Activated T-cell treated with anti-CD3 and anti-CD28 coated beads, Interleukin-2, amount 50 U/mL, for 4 hours (primary cell): ENCODE results near the gene MPPED2. TPM values are rescaled to one million over a fixed set of nuclear protein-coding genes. Genes with fewer than 3 reads are reported as not detected.

Experiments used
- ATAC-seq, 2 donors: fragments of 200-7000 bp; cut with Tn5 transposase; one replicate each; pipeline ENCODE4 v1.10.0; 2021
- DNase-seq: peaks from one replicate; pipeline ENCODE4 v3.0.0-alpha.2; 2020
- H3K27me3 Mint-ChIP-seq: one replicate; pipeline ENCODE4 v1.8.0; 2021; ENCODE audit warnings: low read depth, mixed read lengths
- H3K36me3 Mint-ChIP-seq: one replicate; pipeline ENCODE4 v1.8.0; 2022; ENCODE audit warnings: mixed read lengths; ENCODE audit not compliant: insufficient read depth
- H3K4me1 Mint-ChIP-seq: one replicate; pipeline ENCODE4 v1.8.0; 2021; ENCODE audit warnings: low read depth, mixed read lengths
- H3K4me3 Mint-ChIP-seq: one replicate; pipeline ENCODE4 v1.8.0; 2021; ENCODE audit warnings: mild to moderate bottlenecking, moderate library complexity, mixed read lengths
- H3K9me3 Mint-ChIP-seq: one replicate; pipeline ENCODE4 v1.8.0; 2021; ENCODE audit warnings: mixed read lengths
- total RNA-seq, 3 donors: library from RNA; stranded (reverse); gene quantifications; one replicate each; pipeline ENCODE4 v1.2.1, GENCODE V29; 2021

The MPPED2 gene
- total RNA-seq, 3 donors from 2014 or later, result 0.05 to 0.38 (median 0.26) TPM

- no peaks in the 10 kb centered on the region for H3K4me1 Mint-ChIP-seq
- H3K4me3 Mint-ChIP-seq, result no peak overlapping the region
- ATAC-seq (no peak), DNase-seq (no peak)
- H3K27me3 Mint-ChIP-seq, result peaks cover 4% of the 10 kb centered on the region
- H3K9me3 Mint-ChIP-seq, result no peaks in the 10 kb centered on the region
- no peaks in the 10 kb centered on the region for H3K36me3 Mint-ChIP-seq
Measured at GRCh38 chr11:30426781-30427180, 159.4 kb downstream of the MPPED2 start.

- no peaks in the 10 kb centered on the region for H3K4me1 Mint-ChIP-seq
- no peak for DNase-seq
- no peak overlapping the region for H3K4me3 Mint-ChIP-seq
- no peaks in the 10 kb centered on the region for H3K36me3 Mint-ChIP-seq
- ATAC-seq, result no peak
- no peaks in the 10 kb centered on the region for H3K9me3 Mint-ChIP-seq
- peaks cover 4% of the 10 kb centered on the region for H3K27me3 Mint-ChIP-seq
Measured at GRCh38 chr11:30424844-30425243, 161.3 kb downstream of the MPPED2 start.

- ATAC-seq, result no peak
- H3K4me1 Mint-ChIP-seq, result no peaks in the 10 kb centered on the region
- H3K9me3 Mint-ChIP-seq, result no peaks in the 10 kb centered on the region
- H3K36me3 Mint-ChIP-seq, result no peaks in the 10 kb centered on the region
- H3K27me3 Mint-ChIP-seq, result peaks cover 4% of the 10 kb centered on the region
- no peak for DNase-seq
- no peak overlapping the region for H3K4me3 Mint-ChIP-seq
Measured at GRCh38 chr11:30424321-30424720, 161.8 kb downstream of the MPPED2 start.

GRCh38 chr11:30423886-30424285, 162.3 kb downstream of the MPPED2 start:
- H3K4me3 Mint-ChIP-seq, result no peak overlapping the region
- H3K36me3 Mint-ChIP-seq, result no peaks in the 10 kb centered on the region
- ATAC-seq (no peak), DNase-seq (no peak)
- peaks cover 4% of the 10 kb centered on the region for H3K27me3 Mint-ChIP-seq
- no peaks in the 10 kb centered on the region for H3K4me1 Mint-ChIP-seq
- H3K9me3 Mint-ChIP-seq, result no peaks in the 10 kb centered on the region

GRCh38 chr11:30423279-30423648, 162.9 kb downstream of the MPPED2 start:
- ATAC-seq (no peak), DNase-seq (no peak)
- Mint-ChIP-seq H3K4me3 (no peak overlapping the region), H3K4me1 (no peaks in the 10 kb centered on the region), H3K36me3 (no peaks in the 10 kb centered on the region), H3K27me3 (peaks cover 4% of the 10 kb centered on the region), H3K9me3 (no peaks in the 10 kb centered on the region)

GRCh38 chr11:30422447-30423278, 163.5 kb downstream of the MPPED2 start:
- Mint-ChIP-seq H3K9me3 (no peaks in the 10 kb centered on the region), H3K4me3 (no peak overlapping the region), H3K4me1 (no peaks in the 10 kb centered on the region), H3K27me3 (peaks cover 4% of the 10 kb centered on the region), H3K36me3 (no peaks in the 10 kb centered on the region)
- ATAC-seq (no peak), DNase-seq (no peak)

- no peaks in the 10 kb centered on the region for H3K36me3 Mint-ChIP-seq
- peaks cover 6% of the 10 kb centered on the region for H3K27me3 Mint-ChIP-seq
- H3K9me3 Mint-ChIP-seq, result no peaks in the 10 kb centered on the region
- ATAC-seq (no peak), DNase-seq (no peak)
- no peaks in the 10 kb centered on the region for H3K4me1 Mint-ChIP-seq
- no peak overlapping the region for H3K4me3 Mint-ChIP-seq
Measured at GRCh38 chr11:30420233-30420787, 165.8 kb downstream of the MPPED2 start.

- H3K27me3 Mint-ChIP-seq, result peaks cover 1% of the 10 kb centered on the region
- no peaks in the 10 kb centered on the region for H3K9me3 Mint-ChIP-seq
- ATAC-seq, result no peak
- H3K4me1 Mint-ChIP-seq, result no peaks in the 10 kb centered on the region
- DNase-seq, result no peak
- H3K36me3 Mint-ChIP-seq, result no peaks in the 10 kb centered on the region
- H3K4me3 Mint-ChIP-seq, result no peak overlapping the region
Measured at GRCh38 chr11:30414806-30415205, 171.3 kb downstream of the MPPED2 start.

- Mint-ChIP-seq H3K27me3 (peaks cover 1% of the 10 kb centered on the region), H3K9me3 (no peaks in the 10 kb centered on the region), H3K4me3 (no peak overlapping the region), H3K36me3 (no peaks in the 10 kb centered on the region), H3K4me1 (no peaks in the 10 kb centered on the region)
- DNase-seq (no peak), ATAC-seq (no peak)
Measured at GRCh38 chr11:30414244-30414643, 171.9 kb downstream of the MPPED2 start.

GRCh38 chr11:30412509-30412908, 173.6 kb downstream of the MPPED2 start:
- Mint-ChIP-seq H3K9me3 (no peaks in the 10 kb centered on the region), H3K4me1 (no peaks in the 10 kb centered on the region), H3K36me3 (no peaks in the 10 kb centered on the region), H3K4me3 (no peak overlapping the region), H3K27me3 (peaks cover 3% of the 10 kb centered on the region)
- ATAC-seq, result no peak
- no peak for DNase-seq

GRCh38 chr11:30411383-30411782, 174.8 kb downstream of the MPPED2 start:
- DNase-seq, result no peak
- Mint-ChIP-seq H3K4me3 (no peak overlapping the region), H3K27me3 (peaks cover 3% of the 10 kb centered on the region), H3K9me3 (no peaks in the 10 kb centered on the region), H3K36me3 (no peaks in the 10 kb centered on the region), H3K4me1 (no peaks in the 10 kb centered on the region)
- ATAC-seq, result no peak

- H3K36me3 Mint-ChIP-seq, result no peaks in the 10 kb centered on the region
- no peak overlapping the region for H3K4me3 Mint-ChIP-seq
- no peaks in the 10 kb centered on the region for H3K4me1 Mint-ChIP-seq
- peaks cover 2% of the 10 kb centered on the region for H3K27me3 Mint-ChIP-seq
- DNase-seq (no peak), ATAC-seq (no peak)
- H3K9me3 Mint-ChIP-seq, result no peaks in the 10 kb centered on the region
Measured at GRCh38 chr11:30406978-30407762, 179.0 kb downstream of the MPPED2 start.

- Mint-ChIP-seq H3K4me3 (no peak overlapping the region), H3K36me3 (no peaks in the 10 kb centered on the region), H3K9me3 (no peaks in the 10 kb centered on the region), H3K27me3 (peaks cover 2% of the 10 kb centered on the region), H3K4me1 (no peaks in the 10 kb centered on the region)
- DNase-seq (no peak), ATAC-seq (no peak)
Measured at GRCh38 chr11:30405385-30405784, 180.8 kb downstream of the MPPED2 start.

- ATAC-seq (no peak), DNase-seq (no peak)
- peaks cover 2% of the 10 kb centered on the region for H3K27me3 Mint-ChIP-seq
- H3K4me3 Mint-ChIP-seq, result no peak overlapping the region
- H3K4me1 Mint-ChIP-seq, result no peaks in the 10 kb centered on the region
- H3K9me3 Mint-ChIP-seq, result no peaks in the 10 kb centered on the region
- H3K36me3 Mint-ChIP-seq, result no peaks in the 10 kb centered on the region
Measured at GRCh38 chr11:30404136-30404535, 182.0 kb downstream of the MPPED2 start.

- DNase-seq (no peak), ATAC-seq (no peak)
- H3K27me3 Mint-ChIP-seq, result no peaks in the 10 kb centered on the region
- no peaks in the 10 kb centered on the region for H3K9me3 Mint-ChIP-seq
- H3K4me1 Mint-ChIP-seq, result no peaks in the 10 kb centered on the region
- H3K36me3 Mint-ChIP-seq, result no peaks in the 10 kb centered on the region
- H3K4me3 Mint-ChIP-seq, result no peak overlapping the region
Measured at GRCh38 chr11:30395751-30396150, 190.4 kb downstream of the MPPED2 start.
